T-helper 2 cell treated with Interferon-gamma antibody and Interleukin-4, amounts not matched to agents 5 μg/mL and 100 μg/mL, for 36 hours (primary cell): ENCODE data around the gene BCKDK.

Experiments
- DNase-seq: peaks from one replicate; pipeline ENCODE4 v3.0.0; 2021; ENCODE audit warnings: low spot score
- H3K27ac Mint-ChIP-seq: one replicate; pipeline ENCODE4 v1.8.0; 2021; ENCODE audit warnings: mild to moderate bottlenecking, mixed read lengths
- H3K27me3 Mint-ChIP-seq: one replicate; pipeline ENCODE4 v1.8.0; 2021; ENCODE audit warnings: low read depth, mixed read lengths
- H3K36me3 Mint-ChIP-seq: one replicate; pipeline ENCODE4 v1.8.0; 2021; ENCODE audit warnings: low read depth, mixed read lengths
- H3K4me1 Mint-ChIP-seq: one replicate; pipeline ENCODE4 v1.8.0; 2021; ENCODE audit warnings: low read depth, mixed read lengths
- H3K4me3 Mint-ChIP-seq: one replicate; pipeline ENCODE4 v1.8.0; 2022; ENCODE audit warnings: mild to moderate bottlenecking, moderate library complexity, mixed read lengths
- H3K9me3 Mint-ChIP-seq: one replicate; pipeline ENCODE4 v1.8.0; 2021; ENCODE audit warnings: mixed read lengths

Gene BCKDK

GRCh38 chr16:31076319-31076718 lies 31.9 kb upstream of the BCKDK start:
- no peak for DNase-seq
- Mint-ChIP-seq H3K4me1 (peaks cover 22% of the 10 kb centered on the region), H3K9me3 (no peaks in the 10 kb centered on the region), H3K4me3 (peak overlapping the region; percentile 38), H3K36me3 (peaks cover 45% of the 10 kb centered on the region), H3K27me3 (no peaks in the 10 kb centered on the region), H3K27ac (no peak overlapping the region)

GRCh38 chr16:31077024-31077423 lies 31.2 kb upstream of the BCKDK start:
- H3K36me3 Mint-ChIP-seq: peaks cover 48% of the 10 kb centered on the region
- DNase-seq: no peak
- no peak overlapping the region for H3K4me3 Mint-ChIP-seq
- no peak overlapping the region for H3K27ac Mint-ChIP-seq
- H3K4me1 Mint-ChIP-seq: peaks cover 17% of the 10 kb centered on the region
- no peaks in the 10 kb centered on the region for H3K9me3 Mint-ChIP-seq
- H3K27me3 Mint-ChIP-seq: no peaks in the 10 kb centered on the region

GRCh38 chr16:31077592-31078396 lies 30.4 kb upstream of the BCKDK start:
- Mint-ChIP-seq H3K36me3 (peaks cover 45% of the 10 kb centered on the region), H3K4me3 (no peak overlapping the region), H3K9me3 (no peaks in the 10 kb centered on the region), H3K4me1 (peaks cover 13% of the 10 kb centered on the region), H3K27ac (no peak overlapping the region), H3K27me3 (no peaks in the 10 kb centered on the region)
- DNase-seq: no peak

- Mint-ChIP-seq H3K27ac (no peak overlapping the region), H3K4me3 (no peak overlapping the region), H3K36me3 (peaks cover 45% of the 10 kb centered on the region), H3K27me3 (no peaks in the 10 kb centered on the region), H3K4me1 (peaks cover 13% of the 10 kb centered on the region), H3K9me3 (no peaks in the 10 kb centered on the region)
- no peak for DNase-seq
Measured at GRCh38 chr16:31078597-31079341, 29.4 kb upstream of the BCKDK start.

- DNase-seq: no peak
- Mint-ChIP-seq H3K27ac (no peak overlapping the region), H3K36me3 (peaks cover 45% of the 10 kb centered on the region), H3K27me3 (no peaks in the 10 kb centered on the region), H3K4me3 (no peak overlapping the region), H3K9me3 (no peaks in the 10 kb centered on the region), H3K4me1 (peaks cover 13% of the 10 kb centered on the region)
Measured at GRCh38 chr16:31079342-31079944, 28.7 kb upstream of the BCKDK start.

GRCh38 chr16:31080035-31080629 lies 28.1 kb upstream of the BCKDK start:
- DNase-seq: no peak
- Mint-ChIP-seq H3K27ac (no peak overlapping the region), H3K4me1 (peaks cover 7% of the 10 kb centered on the region), H3K4me3 (no peak overlapping the region), H3K27me3 (no peaks in the 10 kb centered on the region), H3K36me3 (peaks cover 40% of the 10 kb centered on the region), H3K9me3 (no peaks in the 10 kb centered on the region)

GRCh38 chr16:31080756-31081419 lies 27.3 kb upstream of the BCKDK start:
- H3K4me3 Mint-ChIP-seq: no peak overlapping the region
- no peaks in the 10 kb centered on the region for H3K27me3 Mint-ChIP-seq
- H3K27ac Mint-ChIP-seq: no peak overlapping the region
- DNase-seq: no peak
- H3K4me1 Mint-ChIP-seq: peaks cover 3% of the 10 kb centered on the region
- no peaks in the 10 kb centered on the region for H3K9me3 Mint-ChIP-seq
- H3K36me3 Mint-ChIP-seq: peaks cover 40% of the 10 kb centered on the region

- DNase-seq: no peak
- H3K9me3 Mint-ChIP-seq: no peaks in the 10 kb centered on the region
- H3K4me1 Mint-ChIP-seq: peaks cover 3% of the 10 kb centered on the region
- H3K4me3 Mint-ChIP-seq: no peak overlapping the region
- peaks cover 38% of the 10 kb centered on the region for H3K36me3 Mint-ChIP-seq
- no peaks in the 10 kb centered on the region for H3K27me3 Mint-ChIP-seq
- no peak overlapping the region for H3K27ac Mint-ChIP-seq
Measured at GRCh38 chr16:31081428-31082351, 26.5 kb upstream of the BCKDK start.

- Mint-ChIP-seq H3K4me3 (no peak overlapping the region), H3K27ac (no peak overlapping the region), H3K27me3 (no peaks in the 10 kb centered on the region), H3K4me1 (peaks cover 3% of the 10 kb centered on the region), H3K36me3 (peaks cover 34% of the 10 kb centered on the region), H3K9me3 (no peaks in the 10 kb centered on the region)
- no peak for DNase-seq
Measured at GRCh38 chr16:31082368-31083045, 25.7 kb upstream of the BCKDK start.

GRCh38 chr16:31083081-31083480 lies 25.1 kb upstream of the BCKDK start:
- Mint-ChIP-seq H3K36me3 (peaks cover 29% of the 10 kb centered on the region), H3K27ac (no peak overlapping the region), H3K4me1 (peaks cover 3% of the 10 kb centered on the region), H3K4me3 (no peak overlapping the region), H3K9me3 (no peaks in the 10 kb centered on the region), H3K27me3 (no peaks in the 10 kb centered on the region)
- no peak for DNase-seq

- H3K27me3 Mint-ChIP-seq: no peaks in the 10 kb centered on the region
- H3K36me3 Mint-ChIP-seq: peaks cover 25% of the 10 kb centered on the region
- H3K9me3 Mint-ChIP-seq: no peaks in the 10 kb centered on the region
- no peak overlapping the region for H3K4me3 Mint-ChIP-seq
- DNase-seq: no peak
- H3K4me1 Mint-ChIP-seq: peaks cover 3% of the 10 kb centered on the region
- no peak overlapping the region for H3K27ac Mint-ChIP-seq
Measured at GRCh38 chr16:31083556-31083955, 24.6 kb upstream of the BCKDK start.

GRCh38 chr16:31083981-31084380 lies 24.2 kb upstream of the BCKDK start:
- peaks cover 3% of the 10 kb centered on the region for H3K4me1 Mint-ChIP-seq
- no peak overlapping the region for H3K27ac Mint-ChIP-seq
- DNase-seq: no peak
- H3K9me3 Mint-ChIP-seq: no peaks in the 10 kb centered on the region
- no peaks in the 10 kb centered on the region for H3K27me3 Mint-ChIP-seq
- no peak overlapping the region for H3K4me3 Mint-ChIP-seq
- H3K36me3 Mint-ChIP-seq: peaks cover 21% of the 10 kb centered on the region
